Chondrocyte (in vitro differentiated cells): Measurements from ENCODE around the gene CTDSP2. TPM values are rescaled to one million over a fixed set of nuclear protein-coding genes. Genes with fewer than 3 reads are reported as not detected.
A peak's percentile ranks its signal among the peaks of the same experiment; 100 is the strongest.
"Not testable (repeated sequence)": the region's sequence is repeated elsewhere in the genome, so short reads cannot be mapped to it uniquely, and the experiment has no call there.

Experiments
- DNase-seq: peaks from one replicate; pipeline ENCODE4 v3.0.0; 2021; ENCODE audit warnings: mixed read lengths, low spot score
- H3K27ac Mint-ChIP-seq: one replicate; pipeline ENCODE4 v1.8.0; 2021; ENCODE audit warnings: mild to moderate bottlenecking, moderate library complexity, mixed read lengths; ENCODE audit not compliant: unreplicated experiment
- H3K27me3 Mint-ChIP-seq: 2 replicates; pipeline ENCODE4 v1.8.0; 2021; ENCODE audit warnings: low read depth, mixed read lengths
- H3K36me3 Mint-ChIP-seq: 2 replicates; pipeline ENCODE4 v1.8.0; 2021; ENCODE audit warnings: low read depth, mixed read lengths
- H3K4me1 Mint-ChIP-seq: 2 replicates; pipeline ENCODE4 v1.8.0; 2021; ENCODE audit warnings: low read depth, mild to moderate bottlenecking, mixed read lengths
- H3K4me3 Mint-ChIP-seq: one replicate; pipeline ENCODE4 v1.8.0; 2021; ENCODE audit warnings: mild to moderate bottlenecking, moderate library complexity, mixed read lengths; ENCODE audit not compliant: unreplicated experiment
- H3K9me3 Mint-ChIP-seq: 2 replicates; pipeline ENCODE4 v1.8.0; 2021; ENCODE audit warnings: low read depth, mixed read lengths
- total RNA-seq: library from RNA; stranded (reverse); gene quantifications from 3 replicates; pipeline ENCODE4 v1.2.1, GENCODE V29; 2021
- TF ChIP-seq, protein P1 (sequence below): fragments of 200-600 bp; sonication (generic); IDR thresholded peaks from 2 replicates; pipeline ENCODE4 v1.5.0; 2021; ENCODE audit warnings: antibody characterized with exemption, mild to moderate bottlenecking, moderate library complexity

CTDSP2 gene
- total RNA-seq, 1 donor from 2014 or later: 113 TPM

GRCh38 chr12:57850854-57851430 lies 4.4 kb upstream of the CTDSP2 start:
- Mint-ChIP-seq H3K27me3 (no peaks in the 10 kb centered on the region), H3K4me1 (peaks cover 34% of the 10 kb centered on the region), H3K36me3 (no peaks in the 10 kb centered on the region), H3K4me3 (no peak overlapping the region), H3K27ac (no peak overlapping the region), H3K9me3 (no peaks in the 10 kb centered on the region)
- no peak for DNase-seq
- TF ChIP-seq, protein P1, sequence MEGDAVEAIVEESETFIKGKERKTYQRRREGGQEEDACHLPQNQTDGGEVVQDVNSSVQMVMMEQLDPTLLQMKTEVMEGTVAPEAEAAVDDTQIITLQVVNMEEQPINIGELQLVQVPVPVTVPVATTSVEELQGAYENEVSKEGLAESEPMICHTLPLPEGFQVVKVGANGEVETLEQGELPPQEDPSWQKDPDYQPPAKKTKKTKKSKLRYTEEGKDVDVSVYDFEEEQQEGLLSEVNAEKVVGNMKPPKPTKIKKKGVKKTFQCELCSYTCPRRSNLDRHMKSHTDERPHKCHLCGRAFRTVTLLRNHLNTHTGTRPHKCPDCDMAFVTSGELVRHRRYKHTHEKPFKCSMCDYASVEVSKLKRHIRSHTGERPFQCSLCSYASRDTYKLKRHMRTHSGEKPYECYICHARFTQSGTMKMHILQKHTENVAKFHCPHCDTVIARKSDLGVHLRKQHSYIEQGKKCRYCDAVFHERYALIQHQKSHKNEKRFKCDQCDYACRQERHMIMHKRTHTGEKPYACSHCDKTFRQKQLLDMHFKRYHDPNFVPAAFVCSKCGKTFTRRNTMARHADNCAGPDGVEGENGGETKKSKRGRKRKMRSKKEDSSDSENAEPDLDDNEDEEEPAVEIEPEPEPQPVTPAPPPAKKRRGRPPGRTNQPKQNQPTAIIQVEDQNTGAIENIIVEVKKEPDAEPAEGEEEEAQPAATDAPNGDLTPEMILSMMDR: no peak

DNA sequence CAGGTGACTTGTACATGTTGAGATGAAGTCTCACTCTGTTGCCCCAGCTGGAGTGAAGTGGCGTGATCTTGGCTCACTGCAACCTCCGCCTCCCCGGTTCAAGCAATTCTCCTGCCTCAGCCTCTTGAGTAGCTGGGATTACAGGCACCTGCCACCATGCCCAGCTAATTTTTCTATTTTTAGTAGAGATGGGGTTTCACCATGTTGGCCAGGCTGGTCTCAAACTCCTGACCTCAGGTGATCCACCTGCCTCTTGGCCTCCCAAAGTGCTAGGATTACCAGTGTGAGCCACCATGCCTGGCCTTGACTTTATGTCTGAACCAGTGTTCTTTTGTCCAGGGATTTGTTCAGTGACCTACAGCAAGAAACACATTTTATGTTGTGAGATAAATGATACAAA lies 2.9 kb upstream of the CTDSP2 start:
- not testable (repeated sequence) for DNase-seq, H3K4me3 Mint-ChIP-seq, H3K27me3 Mint-ChIP-seq, H3K36me3 Mint-ChIP-seq, H3K27ac Mint-ChIP-seq, H3K9me3 Mint-ChIP-seq
- peaks cover 35% of the 10 kb centered on the region for H3K4me1 Mint-ChIP-seq

DNA sequence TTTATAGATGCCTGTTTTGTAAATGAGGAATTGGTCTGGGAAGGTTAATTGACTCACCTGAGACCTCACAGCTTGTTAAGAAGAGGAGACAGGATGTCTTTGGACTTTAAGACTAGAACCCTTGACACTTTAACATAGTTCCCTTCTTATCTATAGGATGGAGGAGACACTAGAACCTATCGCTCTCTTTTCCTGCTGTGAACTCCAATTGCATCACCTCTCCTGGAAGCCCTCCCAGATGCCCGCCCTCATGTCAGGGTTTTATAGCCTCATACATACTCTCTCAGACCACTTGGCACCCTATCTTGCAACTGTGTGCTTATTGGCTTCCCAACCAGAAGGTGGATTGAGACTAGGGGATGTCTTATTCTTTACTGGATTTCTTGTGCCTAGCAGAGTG lies 2.5 kb upstream of the CTDSP2 start:
- no peak overlapping the region for H3K27ac Mint-ChIP-seq
- no peaks in the 10 kb centered on the region for H3K9me3 Mint-ChIP-seq
- H3K4me3 Mint-ChIP-seq: no peak overlapping the region
- no peaks in the 10 kb centered on the region for H3K36me3 Mint-ChIP-seq
- H3K27me3 Mint-ChIP-seq: no peaks in the 10 kb centered on the region
- peaks cover 39% of the 10 kb centered on the region for H3K4me1 Mint-ChIP-seq
- no peak for DNase-seq
- TF ChIP-seq, protein P1: no peak

DNA sequence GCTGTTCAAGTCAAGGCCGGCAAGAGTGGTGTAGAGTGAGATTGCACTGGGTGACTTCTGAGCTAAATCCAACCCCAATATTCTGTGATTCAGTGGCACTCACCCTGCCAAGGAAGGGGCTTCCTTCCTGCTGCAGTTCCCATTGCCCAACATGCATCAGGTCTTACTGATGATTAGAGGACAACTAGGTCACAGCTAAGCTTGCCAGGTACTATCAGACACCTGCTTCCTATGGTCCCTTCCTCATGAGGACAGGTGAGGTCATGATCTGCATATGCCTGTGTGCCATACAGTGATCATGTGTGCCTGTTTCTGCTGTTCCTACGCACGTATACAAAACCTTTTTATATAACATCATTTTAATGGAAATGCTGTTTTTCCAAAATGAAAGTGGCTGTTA lies 1.7 kb upstream of the CTDSP2 start:
- Mint-ChIP-seq H3K4me3 (no peak overlapping the region), H3K9me3 (no peaks in the 10 kb centered on the region), H3K36me3 (no peaks in the 10 kb centered on the region), H3K27me3 (no peaks in the 10 kb centered on the region), H3K4me1 (peaks cover 43% of the 10 kb centered on the region), H3K27ac (no peak overlapping the region)
- DNase-seq: no peak
- TF ChIP-seq, protein P1: no peak

DNA sequence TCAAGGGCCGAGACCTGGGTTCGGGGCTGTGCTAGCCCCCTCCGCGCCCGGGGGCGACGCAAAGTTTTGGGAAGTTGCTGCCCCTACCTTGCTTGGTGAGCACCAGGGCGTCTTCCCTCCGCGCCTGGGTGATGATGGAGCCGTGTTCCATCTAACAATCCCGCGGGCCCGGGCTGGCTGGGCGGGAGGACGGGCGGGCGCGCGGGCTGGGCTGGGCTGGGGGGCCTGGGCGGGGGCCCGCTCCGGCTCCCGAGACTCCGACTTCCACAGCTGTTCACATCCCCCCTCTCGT lies 298 bp downstream of the CTDSP2 start:
- Mint-ChIP-seq H3K36me3 (no peaks in the 10 kb centered on the region), H3K4me3 (peak overlapping the region; percentile 78), H3K27me3 (no peaks in the 10 kb centered on the region), H3K9me3 (no peaks in the 10 kb centered on the region), H3K4me1 (peaks cover 43% of the 10 kb centered on the region), H3K27ac (peak overlapping the region; percentile 82)
- TF ChIP-seq, protein P1: no peak
- DNase-seq: no peak

DNA sequence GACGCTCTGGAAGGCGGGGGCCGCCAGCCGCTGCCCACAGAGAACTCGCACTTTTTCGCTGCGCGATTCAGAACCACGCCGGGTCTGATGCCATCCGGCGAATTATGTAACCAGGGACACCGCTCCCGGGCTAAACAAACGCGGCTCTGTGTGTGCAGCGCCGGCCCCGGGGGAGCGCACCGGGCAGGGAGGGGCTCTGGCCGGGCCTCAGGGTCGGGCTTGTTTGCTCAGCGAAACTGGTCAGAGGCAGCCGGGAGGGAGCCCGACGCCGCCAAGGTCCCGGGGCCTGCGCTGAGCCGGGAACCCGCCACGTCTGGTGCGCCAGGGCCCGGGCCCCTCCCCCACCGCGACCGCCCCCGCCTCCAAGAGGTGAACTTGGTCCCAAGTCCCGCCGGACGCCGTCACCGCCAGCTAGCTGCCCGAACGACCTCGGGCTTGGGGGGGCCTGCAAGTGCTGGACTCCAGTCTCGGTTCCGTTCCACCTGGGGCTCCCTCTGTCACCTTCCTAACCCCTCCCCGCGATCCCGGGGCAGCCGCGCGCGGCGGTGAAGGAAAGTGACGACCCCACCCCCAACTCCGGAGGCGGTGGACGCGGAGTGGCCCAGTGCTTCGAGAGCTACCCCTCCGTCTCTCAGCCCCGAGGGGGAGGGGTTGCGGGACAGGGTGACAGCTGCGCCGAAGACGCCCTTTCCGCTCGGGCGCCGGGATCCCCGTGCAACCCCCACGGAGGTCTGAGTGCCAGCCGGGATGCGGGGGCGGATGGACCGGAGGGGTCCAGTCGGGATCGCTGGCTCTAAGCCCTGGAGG lies 848 bp downstream of the CTDSP2 start:
- no peaks in the 10 kb centered on the region for H3K27me3 Mint-ChIP-seq
- H3K27ac Mint-ChIP-seq: peak overlapping the region; percentile 94
- no peaks in the 10 kb centered on the region for H3K36me3 Mint-ChIP-seq
- H3K4me3 Mint-ChIP-seq: peak overlapping the region; percentile 78
- DNase-seq: no peak
- no peaks in the 10 kb centered on the region for H3K9me3 Mint-ChIP-seq
- TF ChIP-seq, protein P1: no peak
- H3K4me1 Mint-ChIP-seq: peaks cover 46% of the 10 kb centered on the region
